K562 (cell line): ENCODE results near the gene THG1L. TPM values are rescaled to one million over a fixed set of nuclear protein-coding genes. Genes with fewer than 3 reads are reported as not detected.
"Not testable (repeated sequence)": the region's sequence is repeated elsewhere in the genome, so short reads cannot be mapped to it uniquely, and the experiment has no call there.

ENCODE experiments used
- ATAC-seq: fragments of 200-7000 bp; cut with Tn5 transposase; 3 replicates; pipeline ENCODE4 v1.9.1; 2020; ENCODE audit warnings: moderate library complexity
- BruUV-seq: library from RNA; stranded (reverse); fragments of 400-500 nt; replicated peaks from 2 replicates; lab custom pipeline; 2021; lab: Mats Ljungman, UMichigan
- CTCF ChIA-PET: fragments of 300-600 bp; formaldehyde crosslinking; extraction: SDS; loops from one replicate; lab custom pipeline; 2021; ENCODE audit warnings: low intra/inter-chr PET ratio; lab: Yijun Ruan, JAX
- POLR2A ChIA-PET: fragments of 300-600, 350-650 bp; sonication (Branson Sonifier 250); formaldehyde crosslinking; extraction: SDS; loops from one replicate; lab custom pipeline; 2021; ENCODE audit warnings: antibody characterized with exemption, inconsistent platforms; lab: Yijun Ruan, JAX
- DNase-seq, 4 experiments: peaks; one replicate each; pipeline versions ENCODE4 v3.0.0 to v3.0.0-alpha.2; 2011 to 2018; ENCODE audit warnings: low spot score in 3 of 4, mixed read lengths in 3 of 4; ENCODE audit errors: extremely low read depth in 1 of 4
- FAIRE-seq: peaks from 2 replicates; lab custom pipeline; 2011; peaks lifted over from hg19 to GRCh38; lab: Jason Lieb, UNC
- H2AFZ ChIP-seq: 2 replicates; pipeline ENCODE4 v1.6.0; 2011; ENCODE audit warnings: low read depth, low read length, control low read depth, inconsistent platforms
- H3K27ac ChIP-seq: fragments of 200-600 bp; 3 replicates; pipeline ENCODE4 v1.8.0; 2011; ENCODE audit warnings: low read depth, mild to moderate bottlenecking, control low read depth, inconsistent platforms, low read length, moderate library complexity, mixed read lengths; ENCODE audit errors: extremely low read depth
- H3K27me3 ChIP-seq, 2 experiments: fragments of 300-600 bp in 1 of 2; 2 replicates in 1 of 2; 3 replicates in 1 of 2; pipeline versions ENCODE4 v1.6.0 to v1.8.0; 2011; ENCODE audit warnings: inconsistent platforms in 2 of 2, low read length in 2 of 2, mild to moderate bottlenecking in 1 of 2, mixed read lengths in 1 of 2, moderate library complexity in 1 of 2; ENCODE audit not compliant: control insufficient read depth in 2 of 2, insufficient read depth in 2 of 2
- H3K36me3 ChIP-seq: fragments of 300-600 bp; 3 replicates; pipeline ENCODE4 v1.8.0; 2011; ENCODE audit warnings: mild to moderate bottlenecking, low read length, inconsistent platforms; ENCODE audit not compliant: control insufficient read depth, insufficient read depth
- H3K4me1 ChIP-seq, 2 experiments: fragments of 200-600 bp in 1 of 2; replicated peaks in 1 of 2; 2 replicates in 1 of 2; 3 replicates in 1 of 2; pipeline versions ENCODE4 v1.5.1 to v1.8.0; 2011; ENCODE audit warnings: inconsistent platforms in 2 of 2, low read length in 2 of 2, mild to moderate bottlenecking in 1 of 2, mixed read lengths in 1 of 2, moderate library complexity in 1 of 2; ENCODE audit not compliant: control insufficient read depth in 2 of 2, insufficient read depth in 2 of 2
- H3K4me2 ChIP-seq: 2 replicates; pipeline ENCODE4 v1.6.1; 2011; ENCODE audit warnings: low read length, control low read depth, inconsistent platforms, mixed read lengths; ENCODE audit not compliant: insufficient read depth
- H3K4me3 ChIP-seq: fragments of 200-600 bp; sonication (generic), shearing (Covaris generic); 2 replicates; pipeline ENCODE4 v1.5.1; 2016; ENCODE audit warnings: control low read depth, inconsistent platforms
- H3K79me2 ChIP-seq: fragments of 200-600 bp; 3 replicates; pipeline ENCODE4 v1.8.0; 2011; ENCODE audit warnings: low read length, inconsistent platforms; ENCODE audit not compliant: control insufficient read depth, insufficient read depth
- H3K9ac ChIP-seq, 2 experiments: 2 replicates each; pipeline versions ENCODE4 v1.6.0 to v1.6.1; 2011; ENCODE audit warnings: low read depth in 2 of 2, low read length in 2 of 2, control low read depth in 1 of 2, inconsistent platforms in 1 of 2, mild to moderate bottlenecking in 1 of 2, mixed read lengths in 1 of 2; ENCODE audit not compliant: insufficient read depth in 1 of 2
- H3K9me1 ChIP-seq: one replicate; pipeline ENCODE4 v1.6.0; 2011; ENCODE audit warnings: inconsistent platforms, mild to moderate bottlenecking, low read length, moderate library complexity; ENCODE audit not compliant: control insufficient read depth, insufficient read depth
- H3K9me3 ChIP-seq: replicated peaks from 2 replicates; pipeline ENCODE4 v1.5.1; 2011; ENCODE audit warnings: low read depth, low read length, inconsistent platforms; ENCODE audit not compliant: control insufficient read depth, insufficient read depth
- H4K20me1 ChIP-seq: replicated peaks from 2 replicates; pipeline ENCODE4 v1.6.1; 2011; ENCODE audit warnings: low read length, inconsistent platforms, mixed read lengths; ENCODE audit not compliant: control insufficient read depth, insufficient read depth
- BDP1 ChIP-seq: IDR thresholded peaks from 3 replicates; pipeline ENCODE4 v1.6.1; 2011; ENCODE audit not compliant: insufficient read length, insufficient read depth
- CCAR2 ChIP-seq: fragments of 200-400 bp; formaldehyde crosslinking; IDR thresholded peaks from 2 replicates; pipeline ENCODE4 v1.6.1; 2017; ENCODE audit warnings: mild to moderate bottlenecking, low read depth, low read length
- HCFC1 ChIP-seq: IDR thresholded peaks from 2 replicates; pipeline ENCODE4 v1.6.1; 2012; ENCODE audit warnings: low read depth, low read length, improper control_type of control experiment
- HES1 ChIP-seq: fragments of 450-650 bp; IDR thresholded peaks from 2 replicates; pipeline ENCODE4 v1.6.1; 2016; ENCODE audit warnings: low read depth, mild to moderate bottlenecking, moderate library complexity
- LARP7 ChIP-seq: fragments of 450-650 bp; IDR thresholded peaks from 2 replicates; pipeline ENCODE4 v1.6.1; 2016
- MTF1 ChIP-seq: fragments of 250-450 bp; sonication (Bioruptor Pico); IDR thresholded peaks from 2 replicates; pipeline ENCODE4 v1.9.0; 2021; ENCODE audit warnings: moderate library complexity, mild to moderate bottlenecking, inconsistent platforms, borderline replicate concordance
- SMARCA4 ChIP-seq: fragments of 450-650 bp; IDR thresholded peaks from 2 replicates; pipeline ENCODE4 v1.6.1; 2016
- SRSF7 ChIP-seq: fragments of 200-400 bp; formaldehyde crosslinking; optimal IDR thresholded peaks from 2 replicates; pipeline ENCODE3; 2017; ENCODE audit warnings: mild to moderate bottlenecking, low read depth, low read length
- ZNF507 ChIP-seq: conservative IDR thresholded peaks from 2 replicates; pipeline ENCODE4 v1.6.1; 2017; ENCODE audit warnings: missing genetic modification characterization, missing compliant biosample characterization
- WGBS: fragments of 100-300 bp; shearing (Covaris generic); methylation state at CpG from one replicate; pipeline ENCODE4 v1.1.6; 2016; ENCODE audit warnings: low coverage, mixed read lengths; ENCODE audit not compliant: insufficient coverage; ENCODE audit errors: missing lambda C conversion rate; 5-methylcytosine and 5-hydroxymethylcytosine counted together
- in situ Hi-C: fragments of 300-500 bp; cut with MboI; formaldehyde crosslinking; loops from 4 replicates; pipeline ENCODE4 v1.15.0; 2018; ENCODE audit warnings: inconsistent platforms, mixed read lengths
- intact Hi-C: fragments of 100-400 bp; cut with micrococcal nuclease; formaldehyde crosslinking; loops from 2 replicates; pipeline ENCODE4 v1.14.2; 2022
- polyA plus RNA-seq, 8 experiments: library from polyadenylated mRNA; depleted of rRNA in 4 of 8; stranded (reverse) in 5 of 8; unstranded in 3 of 8; fragments of >200 nt; fragmentation: Nextera tagmentation in 2 of 8; fragmentation: Illumina TruSeq in 1 of 8; extraction: Ambion mirVana in 2 of 8; extraction: Trizol in 1 of 8; gene quantifications; 2 replicates each; pipeline versions ENCODE4 v1.2.1 to v1.2.3, GENCODE V29; 2011 to 2014; ENCODE audit warnings: inconsistent platforms in 1 of 8, missing spikeins in 1 of 8
- total RNA-seq, 7 experiments: library from RNA; depleted of rRNA in 6 of 7; stranded (reverse); fragments of >200 nt in 6 of 7; fragmentation: Illumina TruSeq in 2 of 7; extraction: Trizol in 2 of 7; gene quantifications; 2 replicates each; pipeline versions ENCODE4 v1.2.1 to v1.2.3, GENCODE V29; 2011 to 2021; ENCODE audit warnings: low replicate concordance in 1 of 7
- TF ChIP-seq, protein P1 (sequence below): fragments of 450-650 bp; IDR thresholded peaks from 2 replicates; pipeline ENCODE4 v1.6.1; 2016; ENCODE audit warnings: missing biosample characterization, missing genetic modification characterization

THG1L gene
- total and polyA plus RNA-seq, 9 of the 15 experiments (the other 6 are each of a cell fraction or from before 2014, with no cell fraction given) = 21.8 to 40.7 (median 28.0) TPM

- no peak for TF ChIP-seq SMARCA4
- no peak for TF ChIP-seq HES1
- no peak for TF ChIP-seq HCFC1
- no peak for TF ChIP-seq MTF1
- TF ChIP-seq BDP1 = no peak
- TF ChIP-seq SRSF7 = no peak
- no peak for TF ChIP-seq CCAR2
- TF ChIP-seq, protein P1, sequence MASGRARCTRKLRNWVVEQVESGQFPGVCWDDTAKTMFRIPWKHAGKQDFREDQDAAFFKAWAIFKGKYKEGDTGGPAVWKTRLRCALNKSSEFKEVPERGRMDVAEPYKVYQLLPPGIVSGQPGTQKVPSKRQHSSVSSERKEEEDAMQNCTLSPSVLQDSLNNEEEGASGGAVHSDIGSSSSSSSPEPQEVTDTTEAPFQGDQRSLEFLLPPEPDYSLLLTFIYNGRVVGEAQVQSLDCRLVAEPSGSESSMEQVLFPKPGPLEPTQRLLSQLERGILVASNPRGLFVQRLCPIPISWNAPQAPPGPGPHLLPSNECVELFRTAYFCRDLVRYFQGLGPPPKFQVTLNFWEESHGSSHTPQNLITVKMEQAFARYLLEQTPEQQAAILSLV (tag) = no peak
- no peak for TF ChIP-seq LARP7
Measured at GRCh38 chr5:157721159-157721558, 10.1 kb upstream of the THG1L start (continued).

DNA sequence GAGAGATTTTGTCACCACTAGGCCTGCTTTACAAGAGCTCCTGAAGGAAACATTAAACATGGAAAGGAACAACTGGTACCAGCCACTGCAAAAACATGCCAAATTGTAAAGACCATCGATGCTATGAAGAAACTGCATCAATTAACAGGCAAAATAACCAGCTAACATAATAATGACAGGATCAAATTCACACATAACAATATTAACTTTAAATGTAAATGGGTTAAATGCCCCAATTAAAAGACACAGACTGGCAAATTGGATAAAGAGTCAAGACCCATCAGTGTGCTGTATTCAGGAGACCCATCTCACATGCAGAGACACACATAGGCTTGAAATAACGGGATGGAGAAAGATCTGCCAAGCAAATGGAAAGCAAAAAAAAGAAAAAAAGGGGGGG, 8.3 kb upstream of the THG1L start:
- H2AFZ ChIP-seq, in situ Hi-C loops, H3K36me3 ChIP-seq, H4K20me1 ChIP-seq, H3K79me2 ChIP-seq, H3K27me3 ChIP-seq, FAIRE-seq: not testable (repeated sequence)
- TF ChIP-seq ZNF507 (tag) = peak; percentile 94
- TF ChIP-seq, all 486 proteins: peak for 1; not testable (repeated sequence) for 485
- H3K9me3 ChIP-seq, BruUV-seq, POLR2A ChIA-PET, H3K4me2 ChIP-seq, H3K4me3 ChIP-seq, H3K4me1 ChIP-seq, H3K9me1 ChIP-seq, H3K9ac ChIP-seq, DNase-seq, intact Hi-C loops, H3K27ac ChIP-seq, CTCF ChIA-PET, ATAC-seq: not testable (repeated sequence)
- WGBS = 17% methylated on average over 2 of the region's 2 CpGs

- H3K79me2 ChIP-seq, intact Hi-C loops, H2AFZ ChIP-seq, H3K27me3 ChIP-seq, in situ Hi-C loops, H3K4me1 ChIP-seq, DNase-seq, H3K9me1 ChIP-seq, H3K4me3 ChIP-seq, H4K20me1 ChIP-seq, FAIRE-seq, POLR2A ChIA-PET, H3K4me2 ChIP-seq, H3K27ac ChIP-seq, CTCF ChIA-PET, H3K9ac ChIP-seq, H3K36me3 ChIP-seq, ATAC-seq, H3K9me3 ChIP-seq, BruUV-seq: not testable (repeated sequence)
- 75% methylated on average over 2 of the region's 2 CpGs for WGBS
Measured at GRCh38 chr5:157726607-157727006, 4.6 kb upstream of the THG1L start.
